ENCODE data around the gene C19orf67.

C19orf67 gene

DNA sequence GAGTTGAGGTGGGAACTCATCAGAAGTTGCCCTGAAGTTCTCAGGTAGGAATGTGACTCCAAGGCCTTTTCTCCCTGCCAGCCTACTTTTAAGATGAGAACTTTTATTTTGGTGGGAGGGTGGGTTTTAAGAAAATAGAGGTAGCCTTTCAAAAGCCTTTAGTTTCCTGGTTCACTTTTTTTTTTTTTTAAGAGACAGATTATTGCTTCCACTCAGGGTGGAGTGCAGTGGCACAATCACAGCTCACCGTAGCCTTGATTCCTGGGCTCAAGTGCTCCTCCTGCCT lies 3.0 kb downstream of the C19orf67 start:
- DNase-seq (ENCODE audit: low read depth in 3 of 3): no peak

DNA sequence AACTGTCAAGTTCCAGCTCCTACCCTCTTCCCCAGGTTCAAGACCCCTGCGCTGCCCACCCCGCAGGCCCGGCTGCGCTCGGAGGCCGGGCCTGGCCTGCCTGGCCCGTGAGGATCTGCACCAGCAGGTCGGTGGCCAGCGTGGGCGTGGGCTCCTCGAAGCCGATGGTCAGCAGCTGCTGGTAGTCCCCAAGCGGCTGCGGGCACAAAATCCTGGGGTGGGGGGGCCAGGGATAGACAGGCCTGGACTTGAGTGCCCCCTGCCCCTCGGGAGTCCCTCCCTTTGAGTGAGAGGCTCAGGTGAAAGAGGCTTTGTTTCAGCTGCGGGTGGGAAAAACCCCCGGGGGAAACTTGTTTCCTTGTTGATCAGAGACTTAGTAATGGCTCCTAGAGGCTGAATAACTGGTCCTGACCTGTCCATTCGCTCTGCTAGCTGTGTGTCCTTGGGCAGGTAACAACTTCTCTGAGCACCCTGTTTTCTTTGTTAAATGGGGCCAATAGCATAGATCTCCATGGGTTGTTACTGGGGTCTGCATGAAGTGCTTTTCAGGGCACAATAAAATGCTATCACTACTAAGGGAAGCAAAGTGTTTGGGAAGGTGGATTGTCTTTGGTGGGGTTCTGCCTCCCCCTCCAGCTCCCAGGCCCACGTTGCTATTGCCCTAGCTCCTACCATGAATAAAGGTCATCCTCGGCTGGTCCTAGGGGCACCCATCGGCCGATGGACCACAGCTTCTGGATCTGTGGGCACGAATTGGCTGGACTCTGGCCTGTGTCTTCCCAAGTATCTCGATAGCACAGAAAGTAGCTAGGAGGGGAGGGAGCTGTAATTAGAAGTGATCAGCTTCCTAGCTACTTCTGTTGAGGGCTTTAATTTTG lies 3.5 kb downstream of the C19orf67 start:
- no peak for DNase-seq (ENCODE audit: low read depth in 3 of 3)

DNA sequence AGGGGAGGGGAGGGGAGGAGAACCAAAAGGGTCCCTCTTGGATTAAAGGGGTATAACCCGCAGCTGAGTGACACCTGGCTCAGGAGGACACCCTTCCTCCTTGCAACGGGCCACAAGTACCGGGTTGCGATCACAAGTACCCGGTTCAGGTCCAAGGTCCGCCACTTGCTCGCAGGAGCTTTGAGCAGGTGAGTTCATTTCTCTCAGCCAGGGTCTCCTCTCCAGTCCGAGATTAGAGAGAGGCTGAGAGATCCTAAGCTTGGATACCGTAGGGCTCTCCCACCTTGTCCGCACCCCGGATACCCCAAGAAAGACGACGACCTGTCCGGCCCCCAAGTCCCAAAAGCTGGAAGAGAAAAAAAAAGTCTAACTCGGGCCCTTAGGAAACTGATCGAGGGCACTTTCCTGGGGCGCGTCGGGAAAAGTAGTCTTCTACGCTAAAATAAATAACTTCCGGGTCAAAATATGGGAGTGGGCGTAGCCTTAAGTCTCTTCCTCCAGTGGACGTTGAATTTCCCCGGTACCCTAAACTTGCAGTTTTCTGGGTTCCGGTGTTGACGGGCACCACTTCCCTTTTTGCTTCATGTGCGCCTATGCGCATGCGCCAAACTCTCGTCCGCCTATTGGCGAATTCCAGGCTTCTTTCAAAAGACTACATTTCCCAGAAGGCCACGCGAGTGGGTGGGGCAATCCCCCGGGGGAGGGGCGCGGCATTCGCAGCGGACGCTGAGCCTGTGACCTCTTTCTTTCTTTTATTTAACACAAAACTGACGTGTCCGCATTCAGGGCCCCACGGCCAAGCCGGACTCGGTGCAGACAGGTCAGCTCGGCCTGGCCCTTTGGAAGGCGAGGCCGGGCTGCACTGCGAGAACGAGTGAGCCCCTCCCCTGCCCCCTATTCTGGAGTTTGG lies 4.4 kb downstream of the C19orf67 start:
- peak; percentile 96 to 99 (median 98) for DNase-seq (ENCODE audit: low read depth in 3 of 3)

DNA sequence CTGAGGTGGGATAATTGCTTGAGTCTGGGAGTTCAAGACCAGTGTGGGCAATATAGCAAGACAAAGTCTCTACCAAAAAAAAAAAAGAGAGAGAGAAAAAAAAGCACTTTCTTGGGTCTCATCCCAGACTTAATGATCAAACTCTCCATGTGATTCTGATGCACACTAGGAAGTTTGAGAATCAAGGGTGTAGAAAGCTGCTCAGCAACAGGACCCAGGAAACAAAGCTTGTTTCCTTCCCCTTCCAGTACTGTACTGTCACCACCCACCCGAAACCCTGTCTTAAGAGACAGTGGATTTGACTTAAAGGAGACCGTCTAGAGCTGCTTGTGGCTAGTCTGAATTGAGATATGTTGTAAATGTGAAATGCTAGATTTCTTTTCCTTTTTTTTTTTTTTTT lies 7.2 kb downstream of the C19orf67 start:
- DNase-seq (ENCODE audit: low read depth in 3 of 3): no peak

DNA sequence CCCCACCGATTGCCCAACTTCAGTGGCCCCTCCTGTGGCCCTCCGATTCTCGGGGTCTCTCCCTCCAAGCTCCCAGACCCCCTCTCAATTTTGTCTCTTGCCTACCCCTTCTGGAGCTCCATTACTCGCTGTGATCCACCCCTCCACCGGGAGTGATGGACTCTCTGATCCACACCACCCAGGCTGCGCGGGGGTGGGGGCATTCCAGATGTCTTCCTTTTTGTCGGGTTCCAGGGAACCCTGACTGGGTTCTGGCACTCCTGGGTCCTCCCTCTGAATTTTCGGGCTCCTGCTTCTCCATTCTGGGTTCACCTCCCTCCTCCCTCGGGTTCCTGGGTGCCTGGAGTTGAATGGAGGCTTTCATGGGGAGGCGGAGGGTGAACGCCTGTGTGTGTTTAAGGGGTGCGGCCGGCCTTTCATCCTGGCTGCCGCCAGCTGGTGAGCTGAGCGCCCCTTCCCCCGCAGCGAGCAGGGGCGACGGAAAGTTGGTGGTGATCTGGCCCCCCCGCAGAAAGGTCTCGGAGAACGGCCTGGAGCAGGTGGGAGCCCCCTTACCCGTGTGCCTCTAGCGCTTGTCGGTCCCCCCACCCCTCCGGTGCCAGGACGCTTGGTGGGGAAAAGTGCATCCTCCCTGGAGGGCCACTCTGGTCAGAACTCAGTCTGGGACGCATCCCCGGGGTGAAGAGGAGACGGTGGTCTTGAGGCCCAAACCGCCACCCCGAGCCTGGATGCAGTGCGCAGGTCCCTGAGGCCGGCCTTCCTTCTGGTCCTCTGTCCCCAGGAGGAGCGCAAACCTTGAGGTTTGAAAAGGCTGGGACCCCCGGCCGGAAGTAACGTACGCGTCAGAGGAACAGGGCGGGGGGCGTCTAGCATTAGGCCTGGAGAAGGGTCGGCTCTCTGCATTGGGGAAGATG lies 11.4 kb downstream of the C19orf67 start:
- peak in 1 of 3 donors; percentile 40 for DNase-seq (ENCODE audit: low read depth in 3 of 3)

DNA sequence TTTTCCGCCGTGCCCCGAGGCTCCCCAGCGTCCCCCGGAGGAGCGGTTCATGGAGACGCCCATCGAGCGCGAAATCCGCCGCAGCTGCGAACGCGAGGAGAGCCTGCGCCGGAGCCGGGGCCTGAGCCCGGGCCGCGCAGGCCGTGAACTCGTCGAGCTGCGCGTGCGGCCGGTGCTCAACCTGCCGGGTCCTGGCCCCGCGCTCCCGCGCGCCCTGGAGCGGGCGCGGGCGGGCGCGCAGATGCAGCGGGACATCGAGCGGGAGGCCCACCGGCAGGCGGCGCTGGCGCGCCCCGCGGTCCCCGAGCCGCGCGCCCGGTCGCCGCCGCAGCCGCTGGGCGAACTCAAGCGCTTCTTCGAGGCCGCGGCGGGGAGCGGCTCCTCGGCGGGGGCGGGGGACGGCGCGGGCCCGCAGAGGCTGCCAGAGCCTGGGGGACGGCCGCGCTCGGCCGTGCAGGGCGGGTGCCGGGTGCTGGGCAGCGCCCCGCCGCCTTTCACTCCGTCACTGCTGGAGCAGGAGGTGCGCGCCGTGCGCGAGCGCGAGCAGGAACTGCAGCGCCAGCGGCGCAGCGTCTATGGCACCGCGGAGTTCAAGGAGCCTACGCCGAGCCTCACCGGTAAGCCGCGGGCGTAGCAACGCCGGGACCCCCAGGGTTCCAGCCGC lies 12.2 kb downstream of the C19orf67 start:
- peak; percentile 54 to 73 (median 65) for DNase-seq (ENCODE audit: low read depth in 3 of 3)

DNA sequence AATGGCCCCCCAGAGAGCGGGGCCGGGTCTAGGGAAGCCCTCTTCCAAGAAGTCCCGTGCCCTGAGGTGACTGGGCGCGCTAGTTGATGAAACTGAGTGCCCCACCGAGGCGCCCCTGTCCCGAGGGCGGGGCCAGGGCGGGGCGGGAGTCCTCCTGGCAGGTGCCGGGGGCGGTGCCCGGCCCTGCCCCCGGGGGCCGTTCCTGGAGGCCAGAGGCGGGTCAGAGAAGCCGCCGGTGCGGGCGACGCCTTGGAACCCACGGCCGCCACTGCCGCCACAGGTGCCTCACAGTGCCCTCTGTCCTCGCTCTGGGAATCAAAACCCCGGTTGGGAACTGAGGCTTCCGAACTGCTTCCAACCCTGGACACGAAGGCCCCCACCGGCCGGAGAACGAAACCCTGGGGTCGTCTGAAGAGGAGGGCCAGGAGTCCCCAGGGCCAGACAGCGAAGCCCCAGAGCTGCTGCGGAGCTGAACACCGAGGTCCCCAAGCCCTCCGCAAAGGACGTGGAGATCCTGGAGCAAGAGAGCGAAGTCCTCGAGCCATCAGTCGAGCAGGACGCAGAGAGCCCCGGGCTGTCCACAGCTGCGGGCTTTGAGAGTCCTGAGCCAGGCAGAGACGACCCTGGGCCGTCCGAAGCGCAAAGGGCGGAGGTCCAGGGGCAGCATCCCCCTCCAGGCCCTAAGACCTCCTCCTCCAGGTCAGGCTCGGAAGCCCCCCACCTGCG lies 12.9 kb downstream of the C19orf67 start, which contains the start of gene MISP3:
Gene MISP3, plus strand, starts transcription at position 252 of the 726 bp plus-strand sequence. CDS start 524 bp downstream, outside the sequence.
- DNase-seq (ENCODE audit: low read depth in 3 of 3): peak in 1 of 3 donors; percentile 41

DNA sequence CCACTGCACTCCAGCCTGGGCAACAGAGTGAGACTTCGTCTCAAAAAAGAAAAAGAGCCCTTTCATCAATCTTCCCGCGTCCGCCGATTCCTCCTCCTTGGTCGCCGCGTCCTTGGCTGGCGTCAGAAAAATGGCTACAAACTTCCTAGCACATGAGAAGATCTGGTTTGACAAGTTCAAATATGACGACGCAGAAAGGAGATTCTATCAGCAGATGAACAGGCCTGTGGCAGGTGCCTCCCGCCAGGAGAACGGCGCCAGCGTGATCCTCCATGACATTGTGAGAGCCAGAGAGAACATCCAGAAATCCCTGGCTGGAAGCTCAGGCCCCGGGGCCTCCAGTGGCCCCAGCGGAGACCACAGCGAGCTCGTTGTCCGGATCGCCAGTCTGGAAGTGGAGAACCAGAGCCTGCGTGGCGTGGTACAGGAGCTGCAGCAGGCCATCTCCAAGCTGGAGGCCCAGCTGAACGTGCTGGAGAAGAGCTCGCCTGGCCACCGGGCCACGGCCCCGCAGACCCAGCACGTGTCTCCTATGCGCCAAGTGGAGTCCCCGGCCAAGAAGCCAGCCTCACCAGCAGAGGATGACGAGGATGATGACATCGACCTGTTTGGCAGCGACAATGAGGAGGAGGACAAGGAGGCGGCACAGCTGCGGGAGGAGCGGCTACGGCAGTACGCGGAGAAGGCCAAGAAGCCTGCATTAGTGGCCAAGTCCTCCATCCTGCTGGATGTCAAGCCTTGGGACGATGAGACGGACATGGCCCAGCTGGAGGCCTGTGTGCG lies 15.1 kb downstream of the C19orf67 start:
- DNase-seq (ENCODE audit: low read depth in 3 of 3): no peak

DNA sequence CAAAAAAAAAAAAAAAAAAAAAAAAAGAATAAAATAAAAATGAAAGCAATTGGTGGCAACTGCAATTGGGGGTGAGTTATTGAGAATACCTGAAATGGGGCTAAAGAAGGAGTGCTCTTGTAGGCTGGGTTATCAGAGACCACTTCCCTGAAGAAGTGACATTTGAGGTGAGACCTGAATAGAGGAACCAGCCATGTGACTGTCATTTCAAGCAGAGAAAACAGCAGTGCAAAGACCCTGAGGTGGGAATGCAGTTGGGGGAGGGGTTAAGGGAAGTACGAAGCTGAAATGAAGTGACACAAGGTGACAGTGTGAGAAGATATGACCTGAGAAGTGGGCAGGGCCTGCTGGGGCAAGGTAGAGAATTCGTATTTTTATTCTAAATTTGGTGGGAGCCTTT lies 19.4 kb downstream of the C19orf67 start:
- DNase-seq (ENCODE audit: low read depth in 3 of 3): no peak

DNA sequence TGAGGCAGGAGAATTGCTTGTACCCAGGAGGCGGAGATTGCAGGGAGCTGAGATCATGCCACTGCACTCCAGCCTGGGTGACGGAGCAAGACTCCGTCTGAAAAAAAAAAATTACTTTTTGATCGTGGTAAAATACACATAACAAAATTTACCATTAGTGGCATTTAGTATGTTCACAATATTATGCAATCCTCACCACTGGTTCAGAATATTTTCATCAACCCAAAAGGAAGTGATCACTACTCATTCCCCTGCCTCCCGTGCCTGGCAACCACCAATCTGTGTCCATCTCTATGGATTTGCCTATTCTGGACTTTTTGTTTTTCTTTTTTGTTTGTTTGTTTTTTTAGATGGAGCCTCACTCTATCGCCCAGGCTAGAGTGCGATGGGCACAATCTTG lies 22.5 kb downstream of the C19orf67 start:
- no peak for DNase-seq (ENCODE audit: low read depth in 3 of 3)

DNA sequence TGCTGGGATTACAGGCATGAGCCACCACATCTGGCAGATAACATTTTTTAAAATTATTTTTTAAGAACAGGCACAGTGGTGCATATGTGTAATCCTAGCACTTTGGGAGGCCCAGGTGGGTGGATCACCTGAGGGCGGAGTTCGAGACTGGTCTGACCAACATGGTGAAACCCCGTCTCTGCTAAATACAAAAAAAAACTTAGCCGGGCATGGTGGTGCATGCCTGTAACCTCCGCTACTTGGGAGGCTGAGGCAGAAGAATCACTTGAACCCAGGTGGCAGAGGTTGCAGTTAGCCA lies 23.1 kb downstream of the C19orf67 start:
- DNase-seq (ENCODE audit: low read depth in 3 of 3): no peak

DNA sequence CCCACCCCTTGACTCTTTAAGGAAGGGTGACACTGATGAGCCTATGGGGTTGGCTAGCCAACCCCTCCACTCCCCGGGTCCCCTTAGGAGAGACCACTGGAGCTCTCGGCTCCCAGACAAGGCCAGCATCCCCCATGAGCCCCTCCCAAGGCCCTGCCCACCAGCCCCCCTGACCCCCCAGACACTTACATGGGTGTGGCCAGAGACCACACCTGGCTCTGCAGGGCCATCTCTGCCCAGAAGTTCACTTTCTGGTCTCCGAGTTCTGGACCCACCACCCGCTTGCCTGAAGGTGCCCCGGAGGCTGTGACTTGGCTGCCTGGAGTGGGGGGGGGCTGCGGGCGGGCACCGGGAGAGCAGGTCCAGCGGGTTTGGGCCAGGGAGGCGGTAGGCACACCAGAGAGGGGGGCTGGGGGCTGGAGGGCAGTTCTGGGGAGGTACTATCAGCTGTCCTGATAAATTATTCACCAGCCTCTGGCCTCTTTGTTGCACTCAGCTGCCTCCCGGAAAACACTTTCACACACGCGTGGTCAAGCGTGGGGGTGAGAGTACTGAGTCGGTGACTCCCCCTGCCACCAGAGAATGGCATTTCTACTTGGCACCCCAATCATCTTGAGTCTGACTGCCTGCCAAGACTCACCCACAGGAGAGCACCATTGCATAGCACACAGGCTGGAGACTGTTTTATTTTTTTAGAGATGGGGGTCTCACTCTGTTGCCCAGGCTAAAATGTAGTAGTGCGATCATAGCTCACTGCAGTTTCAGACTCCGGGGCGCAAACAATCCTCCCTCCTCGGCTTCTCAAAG lies 23.6 kb downstream of the C19orf67 start, which contains the start of gene PALM3:
Gene PALM3, minus strand, starts transcription at position 326 of the 807 bp plus-strand sequence. Its CDS starts 96 bp downstream, at position 230.
- no peak for DNase-seq (ENCODE audit: low read depth in 3 of 3)

DNA sequence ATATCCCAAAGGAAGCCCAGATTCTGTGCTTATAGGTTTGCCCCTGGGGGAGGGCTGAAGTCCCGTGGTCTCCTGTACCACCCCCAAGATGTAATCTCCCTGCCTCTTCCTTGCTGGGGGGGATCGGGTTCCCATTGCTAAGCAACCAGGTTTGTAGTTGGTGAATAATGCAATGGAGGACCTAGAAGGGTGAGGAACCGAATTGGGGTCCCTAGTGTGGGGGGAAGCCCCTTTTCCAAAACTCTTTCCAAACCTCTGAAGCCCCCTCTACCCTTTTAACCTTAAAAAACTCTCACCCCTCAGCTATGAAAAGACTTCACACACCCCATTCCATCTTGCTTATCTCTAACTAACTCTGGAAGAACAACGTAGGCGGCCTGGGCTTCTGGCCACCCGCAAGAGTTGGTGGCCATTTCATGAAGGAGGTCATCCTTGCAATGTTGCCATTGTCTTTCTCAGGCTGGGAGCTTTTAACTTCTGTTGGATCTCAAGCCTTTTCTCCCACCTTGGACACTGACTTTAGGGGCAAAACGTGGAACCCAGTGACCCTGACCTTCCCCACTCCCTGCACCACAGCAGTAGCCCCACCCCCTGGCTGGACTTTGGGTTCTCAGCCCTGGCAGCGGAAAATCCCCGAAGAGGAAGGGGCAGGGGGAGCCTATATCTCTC lies 24.4 kb downstream of the C19orf67 start:
- no peak for DNase-seq (ENCODE audit: low read depth in 3 of 3)

DNA sequence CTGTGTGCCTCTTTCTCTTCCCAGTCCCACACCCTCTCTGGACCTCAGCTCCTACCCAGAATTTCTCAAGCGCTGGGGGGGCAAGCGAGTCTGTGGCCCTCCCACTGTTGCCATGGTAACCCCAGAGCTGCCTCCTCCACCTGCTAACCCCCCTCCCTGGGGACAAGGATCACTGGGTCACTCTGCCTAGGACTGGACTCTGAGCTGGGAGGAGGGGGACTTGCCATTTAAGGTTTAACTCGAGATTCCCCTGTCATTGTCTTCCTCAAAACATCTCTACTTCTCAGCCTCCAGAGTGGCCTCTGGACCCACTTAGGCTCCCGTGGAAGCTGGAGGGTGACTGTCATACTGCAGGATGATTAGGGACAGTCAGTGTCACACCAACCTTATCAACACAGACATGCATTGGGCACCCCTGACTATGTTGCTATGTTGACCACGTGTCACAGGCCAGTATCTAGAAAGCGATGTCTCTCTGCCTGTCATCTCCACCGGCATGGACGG lies 25.9 kb downstream of the C19orf67 start:
- no peak for DNase-seq (ENCODE audit: low read depth in 3 of 3)

DNA sequence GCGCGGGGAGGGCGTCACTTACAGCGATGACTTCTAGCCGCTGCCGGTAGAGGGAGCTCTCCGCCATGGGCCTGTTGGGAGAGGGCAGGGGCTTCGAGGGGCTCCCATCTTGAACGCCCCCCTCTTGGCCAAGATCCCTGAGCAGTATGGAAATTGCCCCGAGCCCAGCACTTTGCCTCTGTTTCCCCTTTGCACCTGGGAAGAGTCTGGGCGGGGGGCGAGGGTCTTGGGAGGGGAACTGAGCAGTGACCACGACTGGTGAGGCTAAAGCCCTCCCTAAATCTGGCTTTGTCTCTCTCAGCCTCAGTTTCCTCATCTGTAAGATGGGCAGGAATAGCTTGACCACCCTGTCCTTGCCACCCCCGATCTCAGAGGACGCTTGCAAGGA lies 26.5 kb downstream of the C19orf67 start:
- peak in 1 of 3 donors; percentile 53 for DNase-seq (ENCODE audit: low read depth in 3 of 3)

DNA sequence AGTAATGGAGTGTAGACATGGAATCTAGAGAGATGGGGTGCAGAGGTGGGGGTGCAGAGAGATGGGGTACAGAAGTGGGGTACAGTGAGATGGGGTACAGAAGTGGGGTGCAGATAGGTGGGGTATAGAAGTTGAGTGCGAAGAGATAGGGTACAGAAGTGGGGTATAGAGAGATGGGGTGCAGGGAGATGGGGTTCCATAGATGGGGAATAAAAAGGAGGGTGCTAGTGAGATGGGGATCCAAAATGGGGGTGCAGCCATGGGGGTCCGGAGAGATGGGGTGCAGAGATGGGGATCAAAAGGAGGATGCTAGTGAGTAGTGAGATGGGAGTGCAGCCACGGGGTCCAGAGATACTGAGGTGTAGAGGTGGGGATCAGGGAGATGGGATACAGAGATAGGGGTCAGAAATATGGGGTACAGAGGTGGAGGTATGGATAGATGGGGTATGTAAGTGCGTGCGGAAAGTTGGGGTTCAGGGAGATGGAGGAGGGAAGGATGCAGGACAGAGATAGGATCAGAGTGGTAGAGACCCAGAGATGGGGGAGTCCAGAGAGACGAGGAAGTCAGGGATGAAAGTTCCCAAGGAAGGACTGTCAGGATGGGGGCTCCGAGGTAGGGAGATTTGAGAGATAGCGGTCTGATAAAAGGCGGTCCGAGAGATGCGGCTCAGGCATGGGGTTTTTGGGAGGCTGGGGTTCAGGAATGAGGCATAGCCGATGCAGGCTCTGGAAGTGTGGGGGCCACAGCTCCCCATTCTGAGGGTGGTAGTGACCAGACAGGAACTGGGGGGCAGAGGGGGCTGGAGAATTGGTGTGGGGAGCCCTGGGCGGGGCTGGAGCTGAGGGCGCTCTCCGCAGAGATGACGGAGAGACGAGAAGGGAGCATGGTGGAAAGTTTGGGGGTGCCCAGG lies 27.1 kb downstream of the C19orf67 start:
- DNase-seq (ENCODE audit: low read depth in 3 of 3): no peak

DNA sequence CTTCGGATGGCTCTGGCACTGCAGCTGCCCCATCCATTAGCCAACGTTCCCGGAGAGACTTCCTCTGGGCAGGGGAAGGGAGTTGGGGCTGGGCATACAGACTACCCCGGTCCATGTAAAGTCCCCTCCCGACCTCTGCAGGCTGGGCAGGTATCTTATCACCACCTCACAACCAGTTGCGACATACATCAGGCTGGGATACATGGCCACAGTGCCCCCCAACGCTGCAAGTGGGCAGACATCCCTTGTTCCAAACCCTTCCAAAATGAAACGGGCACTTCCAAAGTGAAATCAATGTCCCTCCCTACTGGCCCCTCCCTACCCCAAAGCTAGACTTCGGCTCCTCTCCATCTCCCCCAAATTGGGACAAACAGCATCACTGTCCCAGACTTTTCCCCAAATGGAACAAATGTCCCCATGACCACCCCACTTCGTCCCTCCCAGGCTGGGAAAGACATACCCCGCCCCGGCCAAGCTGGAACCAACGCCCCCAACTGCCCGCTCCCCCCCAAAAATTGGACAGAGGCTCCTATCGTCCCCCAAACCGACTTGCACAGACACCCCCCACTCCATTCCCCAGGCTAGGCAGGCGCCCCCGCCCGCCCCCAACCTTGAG lies 28.7 kb downstream of the C19orf67 start:
- DNase-seq (ENCODE audit: low read depth in 3 of 3): no peak

Data from stimulated activated CD4-positive, alpha-beta T cell treated with anti-CD3 and anti-CD28 coated beads, TNF-alpha, amount 100 ng/mL, for 48 hours (primary cell).